ENCODE data around the gene TUBB4A. TPM values are rescaled to one million over a fixed set of nuclear protein-coding genes. Genes with fewer than 3 reads are reported as not detected.

The TUBB4A gene
- total RNA-seq, 1 experiment from 2014 or later, result 18.5 TPM

- CTCF ChIA-PET, result no interaction called here
These were observed 49.9 kb downstream of the TUBB4A start for GRCh38 chr19:6452223-6452614.

More at GRCh38 chr19:6452223-6452614, 49.9 kb downstream of the TUBB4A start:
- H3K27ac Mint-ChIP-seq, result no peak overlapping the region
- TF ChIP-seq MLX (CRISPR knock-in tag; IDR thresholded peaks at IDR 0.05) (no peak), ATF1 (CRISPR knock-in tag; IDR thresholded peaks at IDR 0.05) (no peak), ATF6 (CRISPR knock-in tag; IDR thresholded peaks at IDR 0.05) (no peak), CBFB (CRISPR knock-in tag; IDR thresholded peaks at IDR 0.05; ENCODE audit: low read depth) (no peak), MAX (CRISPR knock-in tag; IDR thresholded peaks at IDR 0.05) (no peak), E2F4 (CRISPR knock-in tag; IDR thresholded peaks at IDR 0.05; ENCODE audit: borderline replicate concordance, low read depth) (no peak), STAT6 (CRISPR knock-in tag; conservative IDR thresholded peaks at IDR 0.05; ENCODE audit: low read depth) (no peak), ZNF317 (CRISPR knock-in tag; IDR thresholded peaks at IDR 0.05; ENCODE audit: borderline replicate concordance, low read depth) (no peak), ATF3 (CRISPR knock-in tag; conservative IDR thresholded peaks at IDR 0.05) (no peak), IRF1 (CRISPR knock-in tag; IDR thresholded peaks at IDR 0.05) (no peak), ZBTB43 (CRISPR knock-in tag; IDR thresholded peaks at IDR 0.05) (no peak), TP53 (CRISPR knock-in tag; IDR thresholded peaks at IDR 0.05) (no peak), ZNF423 (CRISPR knock-in tag; IDR thresholded peaks at IDR 0.05) (no peak)
- DNase-seq (ENCODE audit: low spot score) (no peak), ATAC-seq (no peak)
- H3K4me1 Mint-ChIP-seq, result no peaks in the 10 kb centered on the region
- peaks cover 44% of the 10 kb centered on the region for H3K36me3 Mint-ChIP-seq
- POLR2A ChIA-PET, result no interaction called here
- H3K27me3 Mint-ChIP-seq (ENCODE audit: low read depth), result no peaks in the 10 kb centered on the region
- peaks cover 13% of the 10 kb centered on the region for H3K9me3 Mint-ChIP-seq
- no peak overlapping the region for H3K4me3 Mint-ChIP-seq
